T-helper 2 cell treated with Interferon-gamma antibody and Interleukin-4, amounts not matched to agents 100 ng/mL and 5 ng/mL, for 36 hours (primary cell): Measurements from ENCODE around the gene TTLL11. TPM values are rescaled to one million over a fixed set of nuclear protein-coding genes. Genes with fewer than 3 reads are reported as not detected.

Source experiments
- intact Hi-C: fragments of 100-400 bp; cut with micrococcal nuclease; formaldehyde crosslinking; loops from one replicate; pipeline ENCODE4 v1.15.1; 2023
- total RNA-seq: library from RNA; stranded (reverse); gene quantifications from 2 replicates; pipeline ENCODE4 v1.2.3, GENCODE V29; 2022

TTLL11 gene, protein sequence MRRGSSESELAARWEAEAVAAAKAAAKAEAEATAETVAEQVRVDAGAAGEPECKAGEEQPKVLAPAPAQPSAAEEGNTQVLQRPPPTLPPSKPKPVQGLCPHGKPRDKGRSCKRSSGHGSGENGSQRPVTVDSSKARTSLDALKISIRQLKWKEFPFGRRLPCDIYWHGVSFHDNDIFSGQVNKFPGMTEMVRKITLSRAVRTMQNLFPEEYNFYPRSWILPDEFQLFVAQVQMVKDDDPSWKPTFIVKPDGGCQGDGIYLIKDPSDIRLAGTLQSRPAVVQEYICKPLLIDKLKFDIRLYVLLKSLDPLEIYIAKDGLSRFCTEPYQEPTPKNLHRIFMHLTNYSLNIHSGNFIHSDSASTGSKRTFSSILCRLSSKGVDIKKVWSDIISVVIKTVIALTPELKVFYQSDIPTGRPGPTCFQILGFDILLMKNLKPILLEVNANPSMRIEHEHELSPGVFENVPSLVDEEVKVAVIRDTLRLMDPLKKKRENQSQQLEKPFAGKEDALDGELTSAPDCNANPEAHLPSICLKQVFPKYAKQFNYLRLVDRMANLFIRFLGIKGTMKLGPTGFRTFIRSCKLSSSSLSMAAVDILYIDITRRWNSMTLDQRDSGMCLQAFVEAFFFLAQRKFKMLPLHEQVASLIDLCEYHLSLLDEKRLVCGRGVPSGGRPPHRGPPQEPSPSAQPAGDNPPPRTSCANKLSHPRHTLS
- total RNA-seq: 2.3 and 2.7 TPM in 2 replicates

- intact Hi-C loops: loop anchor here (1.0 to 5.0 kb wide), 3 partner anchors 66 to 1511 kb away; partner anchors contain the start of genes CDK5RAP2, MORN5, MRRF and NDUFA8
Observed at GRCh38 chr9:122092611-122093506, at the start of gene TTLL11. TTLL11 (minus strand) TSS chr9:122093308; CDS start chr9:122093148, 160 bp downstream.

GRCh38 chr9:122141671-122142070, 48.6 kb upstream of the TTLL11 start:
- intact Hi-C loops: no loop called here

- intact Hi-C loops: no loop called here
Observed at GRCh38 chr9:122140368-122141193, 47.5 kb upstream of the TTLL11 start.

- intact Hi-C loops: no loop called here
Observed at GRCh38 chr9:122138560-122139268, 45.6 kb upstream of the TTLL11 start.

GRCh38 chr9:122135529-122135859, 42.4 kb upstream of the TTLL11 start:
- intact Hi-C loops: no loop called here

DNA sequence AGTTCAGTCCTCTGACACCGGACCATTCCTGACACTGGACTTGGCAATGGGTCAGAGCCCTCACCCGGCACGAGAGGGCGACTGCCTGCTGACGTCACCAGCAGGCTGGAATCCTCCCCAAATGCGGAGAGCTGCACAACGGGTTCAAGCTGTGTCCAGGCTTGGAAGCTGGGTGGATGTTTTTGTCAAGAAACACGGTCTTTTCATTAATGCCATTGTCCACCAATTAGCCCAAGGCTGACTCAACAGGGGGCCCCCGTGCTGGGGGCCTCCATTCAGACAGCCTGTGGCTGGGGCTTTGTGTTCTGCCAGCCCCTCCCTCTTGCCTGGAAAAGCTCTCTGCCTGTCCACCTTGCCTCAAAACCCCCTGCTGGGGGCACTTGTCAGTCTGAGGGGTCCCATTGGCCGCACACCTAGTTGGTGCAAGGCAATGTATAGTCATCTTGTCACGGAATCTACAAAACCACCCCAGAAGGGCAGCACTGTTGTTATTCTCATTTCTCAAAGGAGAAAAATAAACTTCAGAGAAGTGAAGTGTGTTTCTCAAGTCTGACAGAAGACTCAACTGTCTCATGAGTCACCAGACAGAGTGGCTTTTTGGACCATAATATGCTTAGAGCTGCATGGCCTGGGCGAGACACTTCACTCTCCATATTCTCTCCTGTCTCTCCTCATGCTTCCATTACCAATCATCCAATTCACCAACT, 41.9 kb upstream of the TTLL11 start:
- intact Hi-C loops: no loop called here

DNA sequence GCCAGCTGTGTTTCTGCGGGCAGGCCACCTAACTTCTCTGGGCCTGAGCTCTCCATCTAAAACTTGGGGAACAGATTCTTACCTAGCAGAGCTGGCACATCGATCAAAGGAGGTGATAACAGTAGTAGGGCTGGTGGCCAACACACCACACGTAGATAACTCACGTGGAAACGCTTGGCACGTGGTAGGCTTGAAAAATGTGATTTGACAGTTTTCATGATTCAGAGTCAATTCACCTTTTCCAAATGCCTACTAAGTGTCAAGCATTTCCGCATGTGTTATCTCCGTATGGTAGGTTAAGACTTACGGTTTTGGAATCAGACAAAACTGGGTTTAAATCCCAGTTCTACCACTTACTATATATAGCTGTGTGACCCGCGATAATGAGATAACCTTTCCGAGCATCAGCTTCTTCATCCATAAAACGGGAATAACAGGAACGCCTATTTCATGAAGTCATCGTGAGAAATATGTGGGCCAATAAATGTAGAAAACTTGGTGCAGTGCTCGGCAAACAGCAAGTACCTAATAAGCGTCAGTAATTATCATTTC, 41.0 kb upstream of the TTLL11 start:
- intact Hi-C loops: no loop called here

DNA sequence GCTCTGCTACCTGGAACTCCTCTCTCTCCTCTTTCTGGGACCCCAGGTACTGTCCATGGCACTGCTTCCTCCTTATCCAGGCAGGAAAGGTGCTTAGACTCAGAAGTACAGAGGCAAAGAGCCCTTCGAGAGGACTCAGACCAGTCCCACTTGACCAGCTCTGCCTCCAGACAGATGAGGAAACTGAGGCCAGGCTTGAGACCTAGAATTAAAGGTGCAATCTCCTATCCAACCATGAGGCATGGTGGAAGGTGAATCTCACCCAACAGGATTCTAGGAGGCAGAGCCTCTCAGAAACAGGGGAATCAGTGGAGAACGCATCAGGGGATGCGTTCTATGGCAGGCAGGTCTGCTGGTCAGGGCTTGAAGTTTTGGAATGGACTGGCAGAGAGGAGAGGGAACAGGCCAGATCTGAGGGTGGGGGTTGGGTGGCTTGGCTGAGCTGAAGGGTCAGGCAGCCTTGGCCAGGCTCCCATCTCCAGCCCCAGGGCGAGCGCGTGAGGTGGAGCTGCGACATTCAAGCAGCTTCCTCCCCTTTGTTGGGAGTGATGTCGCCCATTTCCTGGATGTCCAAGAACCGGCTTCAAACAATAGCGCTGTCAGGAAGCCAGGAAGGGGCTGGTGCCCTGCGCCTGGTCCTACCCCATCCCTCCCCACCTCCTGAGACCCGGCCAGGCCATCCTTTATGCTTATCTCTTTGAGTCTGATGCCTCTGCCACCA, 40.3 kb upstream of the TTLL11 start:
- intact Hi-C loops: no loop called here

- intact Hi-C loops: no loop called here
Observed at GRCh38 chr9:122132539-122132938, 39.4 kb upstream of the TTLL11 start.

GRCh38 chr9:122131401-122132001, 38.4 kb upstream of the TTLL11 start:
- intact Hi-C loops: no loop called here

DNA sequence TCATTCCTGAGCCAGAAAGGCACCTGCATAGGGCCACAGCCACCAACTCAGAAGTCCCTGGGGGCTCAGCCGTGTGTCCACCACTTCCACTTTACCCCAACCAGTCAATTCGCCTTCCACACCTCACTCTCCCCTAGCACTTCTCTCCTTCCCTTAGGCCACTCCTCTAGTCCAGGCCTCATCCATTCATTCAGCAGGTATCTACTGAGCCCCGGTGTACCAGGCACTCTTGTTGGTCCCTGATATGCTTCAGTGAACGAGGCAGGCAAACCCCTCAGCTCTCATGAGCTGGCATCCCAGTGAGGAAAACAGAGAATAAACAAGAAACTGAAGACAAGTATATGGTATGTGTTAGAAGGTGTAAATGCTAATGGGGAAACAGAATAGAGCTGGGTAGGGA, 37.7 kb upstream of the TTLL11 start:
- intact Hi-C loops: no loop called here

- intact Hi-C loops: no loop called here
Observed at GRCh38 chr9:122129969-122130368, 36.9 kb upstream of the TTLL11 start.

DNA sequence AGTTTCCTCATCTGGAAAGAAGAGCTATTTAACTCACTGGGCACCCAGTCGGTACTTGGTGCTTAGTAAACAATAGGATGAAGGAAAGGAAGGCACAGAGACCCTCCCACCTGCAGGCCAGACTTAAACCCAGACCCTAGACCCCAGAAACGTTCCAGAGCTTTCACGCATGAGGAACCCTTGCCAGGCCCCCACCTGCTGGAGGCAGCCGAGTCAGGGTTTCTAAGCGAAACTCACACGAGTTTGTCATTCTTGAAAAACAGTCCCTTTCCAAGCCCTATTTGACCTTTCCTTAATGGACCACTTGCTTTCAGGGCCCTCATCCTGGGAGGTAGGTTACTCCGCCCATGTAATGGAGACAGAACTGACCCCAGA, 35.8 kb upstream of the TTLL11 start:
- intact Hi-C loops: no loop called here

DNA sequence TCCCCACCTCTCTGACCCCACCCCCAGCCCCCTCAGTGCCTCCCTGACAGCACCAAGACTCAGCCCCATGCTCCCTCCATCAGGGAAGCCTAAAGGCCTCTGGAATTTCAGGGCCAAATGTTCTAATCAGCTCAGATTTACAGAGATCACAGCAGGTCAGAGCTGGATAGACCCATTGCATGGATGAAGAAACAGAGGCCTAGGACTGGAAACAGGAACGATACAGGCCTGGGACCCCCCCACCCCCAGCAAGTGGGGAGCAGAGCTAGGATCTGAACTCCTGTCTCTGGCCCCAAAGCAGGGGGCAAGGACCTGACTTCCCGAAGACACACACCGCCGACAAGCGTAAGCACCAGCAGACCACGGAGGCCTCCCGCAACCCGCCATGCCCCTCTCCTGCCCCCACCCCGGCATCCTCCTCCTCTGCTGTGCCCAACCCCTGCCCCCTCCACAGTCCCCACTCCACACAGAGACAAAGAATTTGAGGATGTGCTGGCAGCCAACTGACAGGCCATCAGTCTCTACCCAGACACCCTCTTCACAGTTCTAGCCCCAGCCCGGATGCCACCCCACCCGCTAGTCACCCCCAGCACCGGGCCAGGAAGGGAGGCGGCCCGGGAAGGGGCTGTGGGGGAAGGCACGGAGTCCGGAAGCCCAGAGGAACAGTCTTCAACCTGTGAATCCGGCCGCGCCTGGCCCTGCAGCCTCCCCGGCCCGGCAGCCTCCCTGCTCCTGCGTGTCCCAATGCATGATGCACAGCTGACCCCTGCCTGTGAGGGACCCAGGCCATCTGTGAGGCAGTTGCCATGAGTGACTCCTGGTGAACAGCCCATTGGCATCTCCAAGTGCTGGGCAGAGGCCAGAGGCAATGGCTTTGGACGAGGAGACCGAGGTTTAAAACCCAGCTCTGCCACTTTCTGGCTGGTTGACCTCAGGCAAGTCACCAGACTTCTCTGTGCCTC, 35.2 kb upstream of the TTLL11 start:
- intact Hi-C loops: no loop called here

DNA sequence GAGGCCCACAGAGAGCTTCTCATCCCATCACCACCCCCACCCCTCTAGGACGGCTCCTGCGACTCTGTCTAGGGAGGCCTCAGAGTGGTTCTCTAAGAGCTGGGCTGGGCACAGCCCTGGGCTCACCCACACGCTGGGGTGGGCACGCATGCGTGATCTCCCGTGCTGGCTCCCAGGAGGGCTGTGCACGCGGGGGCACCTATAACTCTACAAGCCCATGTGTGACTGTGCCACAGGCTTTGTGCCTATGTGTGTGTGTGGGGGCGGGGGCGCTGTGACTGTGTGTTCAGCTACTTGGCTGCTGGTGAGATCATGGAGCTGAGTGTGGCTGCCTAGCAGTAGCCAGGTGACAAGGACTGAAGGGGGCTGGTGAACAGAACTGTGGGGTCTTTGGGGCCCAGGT, 34.3 kb upstream of the TTLL11 start:
- intact Hi-C loops: no loop called here

DNA sequence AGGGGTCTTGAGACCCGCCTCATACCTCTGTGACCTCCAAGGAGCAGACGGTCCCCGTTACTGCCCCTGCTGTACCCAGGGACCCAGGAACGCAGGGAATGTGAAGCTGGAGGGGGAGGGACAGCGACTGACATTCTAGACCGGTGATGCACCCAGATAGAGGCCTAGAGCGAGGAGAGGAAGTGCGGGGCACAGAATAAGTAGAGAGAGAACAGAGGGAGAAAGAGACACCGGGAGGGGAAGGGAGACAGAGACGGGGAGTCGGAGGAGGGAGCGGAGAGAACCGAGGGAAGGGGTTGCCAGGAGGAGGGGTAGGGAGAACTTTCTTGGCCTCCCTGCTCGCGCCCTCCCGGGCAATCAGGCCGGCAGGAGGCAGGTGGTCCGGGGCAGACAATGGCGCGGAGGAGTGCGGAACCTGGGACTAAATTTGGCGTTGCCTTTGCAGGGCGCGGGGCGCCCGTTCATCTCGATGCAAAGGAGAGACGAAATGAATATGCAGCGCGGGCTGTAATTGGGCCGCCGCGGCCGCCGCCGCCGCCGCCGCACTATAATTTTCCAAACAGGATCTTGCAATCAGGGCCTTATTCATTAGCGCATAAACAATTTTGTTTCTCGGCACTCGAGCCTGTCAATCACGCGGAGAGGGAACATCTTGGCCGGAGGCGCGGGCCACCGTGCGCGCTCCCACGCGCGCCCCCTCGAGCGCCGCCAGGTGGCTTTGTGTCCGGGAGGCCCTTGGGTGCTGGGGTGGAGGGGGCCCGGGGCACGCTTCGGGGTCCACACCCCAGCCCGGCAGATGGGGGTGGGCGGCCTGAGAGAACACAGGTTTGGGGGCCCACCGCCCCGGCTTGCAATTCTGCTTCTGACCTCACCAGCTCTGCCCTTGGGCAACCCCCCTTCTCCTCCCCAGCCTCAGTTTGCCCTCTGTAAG, 33.5 kb upstream of the TTLL11 start:
- intact Hi-C loops: no loop called here
